Peyer's patch (tissue), 4 donors: ENCODE data around the gene ACADSB. TPM values are rescaled to one million over a fixed set of nuclear protein-coding genes. Genes with fewer than 3 reads are reported as not detected.

Experiments
- DNase-seq, 3 donors: peaks; one replicate each; pipeline ENCODE4 v3.0.0-alpha.2; 2017 to 2019
- H3K27ac ChIP-seq, 4 donors: fragments of 200-600 bp; sonication (generic); one replicate each; pipeline ENCODE4 v1.5.1; 2016 to 2019
- H3K27me3 ChIP-seq, 2 donors: fragments of 200-600 bp; sonication (generic); one replicate each; pipeline ENCODE4 v1.5.1; 2019
- H3K36me3 ChIP-seq, 3 donors: fragments of 200-600 bp; sonication (generic); one replicate each; pipeline ENCODE4 v1.5.1; 2016 to 2019
- H3K4me1 ChIP-seq, 4 donors: fragments of 200-600 bp; sonication (generic); one replicate each; pipeline ENCODE4 v1.5.1; 2016 to 2019
- H3K4me3 ChIP-seq, 4 donors: fragments of 200-600 bp; sonication (generic); 1 replicate in 3 of 4; 2 replicates in 1 of 4; pipeline ENCODE4 v1.5.1; 2016 to 2019; ENCODE audit warnings: mild to moderate bottlenecking in 1 of 4
- H3K9me3 ChIP-seq, 4 donors: fragments of 200-600 bp; sonication (generic); one replicate each; pipeline ENCODE4 v1.5.1; 2016 to 2019; ENCODE audit warnings: mild to moderate bottlenecking in 1 of 4
- CTCF ChIP-seq, 6 experiments: fragments of 450-650 bp in 4 of 6; fragments of 200-600 bp in 2 of 6; sonication (generic) in 1 of 6; IDR thresholded peaks; one replicate each; pipeline ENCODE4 v1.5.1; 2017 to 2019; ENCODE audit warnings: antibody characterized with exemption in 6 of 6, mild to moderate bottlenecking in 3 of 6, moderate library complexity in 1 of 6
- POLR2A ChIP-seq, 2 donors: fragments of 450-650 bp; IDR thresholded peaks; one replicate each; pipeline ENCODE4 v1.5.1; 2017; ENCODE audit warnings: antibody characterized with exemption in 2 of 2, mild to moderate bottlenecking in 2 of 2, moderate library complexity in 2 of 2
- total RNA-seq, 4 donors: library from RNA; depleted of rRNA; stranded (reverse); fragments of >200 nt; gene quantifications; one replicate each; pipeline ENCODE4 v1.1.0, GENCODE V29; 2016

ACADSB gene
- total RNA-seq, 4 donors from 2014 or later: 9.1 to 14.2 (median 10.2) TPM

GRCh38 chr10:122988501-122988900 lies 20.3 kb upstream of the ACADSB start:
- Histone ChIP-seq H3K27ac (no peak overlapping the region), H3K27me3 (no peaks in the 10 kb centered on the region), H3K4me3 (no peak overlapping the region), H3K36me3 (peaks cover 0 to 10% (median 0%) of the 10 kb centered on the region in 3 donors), H3K9me3 (no peaks in the 10 kb centered on the region), H3K4me1 (no peaks in the 10 kb centered on the region)
- TF ChIP-seq POLR2A (IDR thresholded peaks at IDR 0.05) (no peak), CTCF (IDR thresholded peaks at IDR 0.05) (no peak)
- DNase-seq: no peak

- TF ChIP-seq POLR2A (IDR thresholded peaks at IDR 0.05) (no peak), CTCF (IDR thresholded peaks at IDR 0.05) (no peak)
- Histone ChIP-seq H3K4me3 (no peak overlapping the region), H3K27ac (no peak overlapping the region), H3K36me3 (peaks cover 0 to 23% (median 0%) of the 10 kb centered on the region in 3 donors), H3K27me3 (no peaks in the 10 kb centered on the region), H3K4me1 (no peaks in the 10 kb centered on the region), H3K9me3 (no peaks in the 10 kb centered on the region)
- no peak for DNase-seq
These were observed 18.5 kb upstream of the ACADSB start for GRCh38 chr10:122990278-122990677.

GRCh38 chr10:122992031-122992585 lies 16.7 kb upstream of the ACADSB start:
- TF ChIP-seq POLR2A (IDR thresholded peaks at IDR 0.05) (no peak), CTCF (IDR thresholded peaks at IDR 0.05) (no peak)
- no peaks in the 10 kb centered on the region for H3K9me3 ChIP-seq
- H3K36me3 ChIP-seq: peaks cover 0 to 38% (median 0%) of the 10 kb centered on the region in 3 donors
- DNase-seq: no peak
- no peak overlapping the region for H3K4me3 ChIP-seq
- H3K27ac ChIP-seq: no peak overlapping the region
- H3K4me1 ChIP-seq: no peaks in the 10 kb centered on the region
- no peaks in the 10 kb centered on the region for H3K27me3 ChIP-seq

GRCh38 chr10:122993797-122994336 lies 14.9 kb upstream of the ACADSB start:
- Histone ChIP-seq H3K27me3 (no peaks in the 10 kb centered on the region), H3K36me3 (peaks cover 0 to 42% (median 0%) of the 10 kb centered on the region in 3 donors)
- no peak for DNase-seq

GRCh38 chr10:122995936-122996335 lies 12.9 kb upstream of the ACADSB start:
- TF ChIP-seq POLR2A (IDR thresholded peaks at IDR 0.05): no peak
- no peak for TF ChIP-seq CTCF (IDR thresholded peaks at IDR 0.05)
- no peak overlapping the region for H3K4me3 ChIP-seq
- H3K4me1 ChIP-seq: peaks cover 0 to 3% (median 0%) of the 10 kb centered on the region in 4 donors
- H3K27me3 ChIP-seq: no peaks in the 10 kb centered on the region
- DNase-seq: no peak
- no peak overlapping the region for H3K27ac ChIP-seq
- peaks cover 0 to 42% (median 0%) of the 10 kb centered on the region in 3 donors for H3K36me3 ChIP-seq
- no peaks in the 10 kb centered on the region for H3K9me3 ChIP-seq

More at GRCh38 chr10:122993797-122994336, 14.9 kb upstream of the ACADSB start:
- Histone ChIP-seq H3K4me3 (no peak overlapping the region), H3K4me1 (no peaks in the 10 kb centered on the region), H3K27ac (no peak overlapping the region), H3K9me3 (no peaks in the 10 kb centered on the region)
- TF ChIP-seq CTCF (IDR thresholded peaks at IDR 0.05): no peak
- TF ChIP-seq POLR2A (IDR thresholded peaks at IDR 0.05): no peak
